Neural cell (in vitro differentiated cells): ENCODE measurements around the gene UCK1. TPM values are rescaled to one million over a fixed set of nuclear protein-coding genes. Genes with fewer than 3 reads are reported as not detected.

Experiments used
- H2AFZ ChIP-seq: fragments of 200-600, 300-800 bp; sonication (generic), shearing (Covaris generic); 2 replicates; pipeline ENCODE4 v1.6.0; 2014; ENCODE audit warnings: low read depth, mild to moderate bottlenecking, antibody characterized with exemption, low read length, moderate library complexity
- H3F3A ChIP-seq: fragments of 200-600 bp; shearing (Covaris generic); 2 replicates; pipeline ENCODE4 v1.6.1; 2016; ENCODE audit warnings: mild to moderate bottlenecking, moderate library complexity, mixed read lengths, antibody characterized with exemption, low read length; ENCODE audit not compliant: insufficient read depth, poor library complexity, severe bottlenecking
- H3K27ac ChIP-seq: fragments of 200-600, 300-800 bp; sonication (generic), shearing (Covaris generic); 2 replicates; pipeline ENCODE4 v1.5.1; 2014; ENCODE audit warnings: mild to moderate bottlenecking, low read length, moderate library complexity
- H3K27me3 ChIP-seq: fragments of 300-800, 200-600 bp; sonication (generic), shearing (Covaris generic); 2 replicates; pipeline ENCODE4 v1.6.0; 2014; ENCODE audit warnings: mild to moderate bottlenecking, low read depth, low read length, moderate library complexity; ENCODE audit not compliant: insufficient read depth
- H3K36me3 ChIP-seq: fragments of 300-800, 200-600 bp; sonication (generic), shearing (Covaris generic); 2 replicates; pipeline ENCODE4 v1.5.1; 2014; ENCODE audit warnings: mild to moderate bottlenecking, antibody characterized with exemption, low read length, moderate library complexity; ENCODE audit not compliant: insufficient read depth
- H3K4me2 ChIP-seq: fragments of 300-800, 200-600 bp; sonication (generic), shearing (Covaris generic); 2 replicates; pipeline ENCODE4 v1.6.0; 2014; ENCODE audit warnings: mild to moderate bottlenecking, low read length
- H3K4me3 ChIP-seq: fragments of 300-800, 200-600 bp; sonication (generic), shearing (Covaris generic); 2 replicates; pipeline ENCODE4 v1.5.1; 2014; ENCODE audit warnings: mild to moderate bottlenecking, low read length, moderate library complexity
- H3K79me2 ChIP-seq: fragments of 200-600 bp; shearing (Covaris generic); replicated peaks from 2 replicates; pipeline ENCODE4 v1.6.0; 2014; ENCODE audit warnings: mild to moderate bottlenecking, low read length, moderate library complexity; ENCODE audit not compliant: insufficient read depth
- H3K9ac ChIP-seq: fragments of 300-800, 200-600 bp; sonication (generic), shearing (Covaris generic); 2 replicates; pipeline ENCODE4 v1.6.1; 2016; ENCODE audit warnings: mild to moderate bottlenecking, low read length, mixed read lengths
- H3K9me2 ChIP-seq: fragments of 200-600 bp; shearing (Covaris generic); 2 replicates; pipeline ENCODE4 v1.6.1; 2016; ENCODE audit warnings: mild to moderate bottlenecking, low read length, mixed read lengths; ENCODE audit not compliant: insufficient read depth
- H3K9me3 ChIP-seq: fragments of 200-600, 300-800 bp; sonication (generic), shearing (Covaris generic); 2 replicates; pipeline ENCODE4 v1.6.1; 2016; ENCODE audit warnings: mild to moderate bottlenecking, mixed run types, low read length, moderate library complexity, mixed read lengths
- H4K20me1 ChIP-seq: fragments of 200-600 bp; shearing (Covaris generic); 2 replicates; pipeline ENCODE4 v1.6.1; 2016; ENCODE audit warnings: mild to moderate bottlenecking, mixed run types; ENCODE audit not compliant: insufficient read depth
- EP300 ChIP-seq: fragments of 450-650 bp; conservative IDR thresholded peaks from 2 replicates; pipeline ENCODE4 v1.6.1; 2014; ENCODE audit warnings: antibody characterized with exemption, mild to moderate bottlenecking, moderate library complexity; ENCODE audit not compliant: poor library complexity, severe bottlenecking
- EZH2 ChIP-seq: fragments of 200-600, 300-800 bp; shearing (Covaris generic), sonication (generic); IDR thresholded peaks from 2 replicates; pipeline ENCODE4 v1.6.1; 2014; ENCODE audit warnings: antibody characterized with exemption, low read length, borderline replicate concordance, mild to moderate bottlenecking; ENCODE audit not compliant: insufficient read depth, poor library complexity, severe bottlenecking
- MXI1 ChIP-seq: fragments of 450-650 bp; conservative IDR thresholded peaks from 2 replicates; pipeline ENCODE4 v1.6.1; 2014; ENCODE audit warnings: antibody characterized with exemption, mild to moderate bottlenecking; ENCODE audit not compliant: poor library complexity, severe bottlenecking
- POLR2AphosphoS5 ChIP-seq: IDR thresholded peaks from 2 replicates; pipeline ENCODE4 v1.6.1; 2012
- RAD21 ChIP-seq: fragments of 450-650 bp; conservative IDR thresholded peaks from 2 replicates; pipeline ENCODE4 v1.6.1; 2014; ENCODE audit warnings: antibody characterized with exemption, mild to moderate bottlenecking, moderate library complexity
- REST ChIP-seq: IDR thresholded peaks from 2 replicates; pipeline ENCODE4 v1.6.1; 2012; ENCODE audit warnings: borderline replicate concordance
- SMC3 ChIP-seq: fragments of 450-650 bp; conservative IDR thresholded peaks from 2 replicates; pipeline ENCODE4 v1.6.1; 2014; ENCODE audit warnings: antibody characterized with exemption, mild to moderate bottlenecking, moderate library complexity; ENCODE audit not compliant: poor library complexity
- TAF1 ChIP-seq: IDR thresholded peaks from 2 replicates; pipeline ENCODE4 v1.6.1; 2012; ENCODE audit warnings: low read depth
- polyA plus RNA-seq: library from polyadenylated mRNA; depleted of rRNA; stranded (reverse); fragments of >200 nt; gene quantifications from 2 replicates; pipeline ENCODE4 v1.2.3, GENCODE V29; 2014
- TF ChIP-seq, protein P1 (sequence below): fragments of 450-650 bp; IDR thresholded peaks from 2 replicates; pipeline ENCODE4 v1.5.1; 2014; ENCODE audit warnings: antibody characterized with exemption, mild to moderate bottlenecking, moderate library complexity; ENCODE audit not compliant: poor library complexity, severe bottlenecking

The UCK1 gene
- polyA plus RNA-seq, 1 donor from 2014 or later: 45.9 TPM

- Histone ChIP-seq H3K36me3 (no peaks in the 10 kb centered on the region), H3K27ac (no peak overlapping the region), H3F3A (no peaks in the 10 kb centered on the region), H3K9ac (no peak overlapping the region), H4K20me1 (peaks cover 7% of the 10 kb centered on the region), H3K4me2 (no peak overlapping the region), H2AFZ (no peak overlapping the region), H3K27me3 (no peaks in the 10 kb centered on the region), H3K9me2 (no peaks in the 10 kb centered on the region), H3K4me3 (no peak overlapping the region), H3K79me2 (peaks cover 5% of the 10 kb centered on the region), H3K9me3 (no peaks in the 10 kb centered on the region)
- TF ChIP-seq MXI1: no peak
- no peak for TF ChIP-seq EP300
- TF ChIP-seq POLR2AphosphoS5: no peak
- TF ChIP-seq, protein P1, sequence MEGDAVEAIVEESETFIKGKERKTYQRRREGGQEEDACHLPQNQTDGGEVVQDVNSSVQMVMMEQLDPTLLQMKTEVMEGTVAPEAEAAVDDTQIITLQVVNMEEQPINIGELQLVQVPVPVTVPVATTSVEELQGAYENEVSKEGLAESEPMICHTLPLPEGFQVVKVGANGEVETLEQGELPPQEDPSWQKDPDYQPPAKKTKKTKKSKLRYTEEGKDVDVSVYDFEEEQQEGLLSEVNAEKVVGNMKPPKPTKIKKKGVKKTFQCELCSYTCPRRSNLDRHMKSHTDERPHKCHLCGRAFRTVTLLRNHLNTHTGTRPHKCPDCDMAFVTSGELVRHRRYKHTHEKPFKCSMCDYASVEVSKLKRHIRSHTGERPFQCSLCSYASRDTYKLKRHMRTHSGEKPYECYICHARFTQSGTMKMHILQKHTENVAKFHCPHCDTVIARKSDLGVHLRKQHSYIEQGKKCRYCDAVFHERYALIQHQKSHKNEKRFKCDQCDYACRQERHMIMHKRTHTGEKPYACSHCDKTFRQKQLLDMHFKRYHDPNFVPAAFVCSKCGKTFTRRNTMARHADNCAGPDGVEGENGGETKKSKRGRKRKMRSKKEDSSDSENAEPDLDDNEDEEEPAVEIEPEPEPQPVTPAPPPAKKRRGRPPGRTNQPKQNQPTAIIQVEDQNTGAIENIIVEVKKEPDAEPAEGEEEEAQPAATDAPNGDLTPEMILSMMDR: no peak
- no peak for TF ChIP-seq EZH2
- TF ChIP-seq SMC3: no peak
- no peak for TF ChIP-seq RAD21
- TF ChIP-seq REST: no peak
- TF ChIP-seq TAF1: no peak
Observed at GRCh38 chr9:131484051-131484445, 47.0 kb downstream of the UCK1 start.

GRCh38 chr9:131483319-131484050 lies 47.6 kb downstream of the UCK1 start:
- peaks cover 5% of the 10 kb centered on the region for H3K79me2 ChIP-seq
- H3F3A ChIP-seq: no peaks in the 10 kb centered on the region
- H4K20me1 ChIP-seq: peaks cover 11% of the 10 kb centered on the region
- H3K9me3 ChIP-seq: no peaks in the 10 kb centered on the region
- TF ChIP-seq EP300: no peak
- TF ChIP-seq, protein P1: no peak
- TF ChIP-seq RAD21: no peak
- no peak for TF ChIP-seq POLR2AphosphoS5
- no peak for TF ChIP-seq MXI1
- TF ChIP-seq SMC3: no peak
- no peak for TF ChIP-seq TAF1
- TF ChIP-seq REST: no peak
- no peak for TF ChIP-seq EZH2
- H3K9me2 ChIP-seq: no peaks in the 10 kb centered on the region
- no peak overlapping the region for H3K27ac ChIP-seq
- H2AFZ ChIP-seq: no peak overlapping the region
- no peaks in the 10 kb centered on the region for H3K27me3 ChIP-seq
- H3K36me3 ChIP-seq: peaks cover 5% of the 10 kb centered on the region
- no peak overlapping the region for H3K4me3 ChIP-seq
- H3K4me2 ChIP-seq: no peak overlapping the region
- no peak overlapping the region for H3K9ac ChIP-seq
